HG03432 (cell line): Measurements from ENCODE around the gene SETD1B.
"Not testable (repeated sequence)": the region's sequence is repeated elsewhere in the genome, so short reads cannot be mapped to it uniquely, and the experiment has no call there.

Experiments
- ATAC-seq: cut with Tn5 transposase; IDR thresholded peaks from one replicate; pipeline ENCODE4 v1.9.1; 2021; ENCODE audit warnings: mild to moderate bottlenecking, moderate library complexity; ENCODE audit not compliant: unreplicated experiment

SETD1B gene

GRCh38 chr12:121803861-121804416 lies at the start of gene SETD1B:
TSS of gene SETD1B (plus strand) at chr12:121804009. CDS start at chr12:121804738, 729 bp downstream.
- ATAC-seq: no peak

- no peak for ATAC-seq
Observed at GRCh38 chr12:121754836-121755235, 49.0 kb upstream of the SETD1B start.

GRCh38 chr12:121755591-121755990 lies 48.2 kb upstream of the SETD1B start:
- ATAC-seq: no peak

GRCh38 chr12:121758536-121758935 lies 45.3 kb upstream of the SETD1B start:
- not testable (repeated sequence) for ATAC-seq

GRCh38 chr12:121762269-121762668 lies 41.5 kb upstream of the SETD1B start:
- no peak for ATAC-seq

- no peak for ATAC-seq
Observed at GRCh38 chr12:121764808-121765207, 39.0 kb upstream of the SETD1B start.

GRCh38 chr12:121765573-121765972 lies 38.2 kb upstream of the SETD1B start:
- no peak for ATAC-seq

GRCh38 chr12:121766290-121767039 lies 37.3 kb upstream of the SETD1B start:
- ATAC-seq: no peak

GRCh38 chr12:121767525-121768016 lies 36.2 kb upstream of the SETD1B start:
- ATAC-seq: no peak

GRCh38 chr12:121769297-121769830 lies 34.4 kb upstream of the SETD1B start:
- no peak for ATAC-seq

GRCh38 chr12:121769831-121770301 lies 33.9 kb upstream of the SETD1B start:
- ATAC-seq: no peak

- no peak for ATAC-seq
Observed at GRCh38 chr12:121770388-121770787, 33.4 kb upstream of the SETD1B start.

- ATAC-seq: no peak
Observed at GRCh38 chr12:121770813-121771625, 32.8 kb upstream of the SETD1B start.

GRCh38 chr12:121773011-121773777 lies 30.6 kb upstream of the SETD1B start:
- peak; percentile 86 for ATAC-seq

GRCh38 chr12:121774968-121775474 lies 28.8 kb upstream of the SETD1B start:
- ATAC-seq: no peak

GRCh38 chr12:121775501-121775900 lies 28.3 kb upstream of the SETD1B start:
- no peak for ATAC-seq

- no peak for ATAC-seq
Observed at GRCh38 chr12:121776190-121777098, 27.4 kb upstream of the SETD1B start.

- no peak for ATAC-seq
Observed at GRCh38 chr12:121778567-121779421, 25.0 kb upstream of the SETD1B start.
